ENCODE measurements around the gene MYH7B. TPM values are rescaled to one million over a fixed set of nuclear protein-coding genes. Genes with fewer than 3 reads are reported as not detected.

Gene MYH7B
- total and polyA plus RNA-seq, 2 experiments from 2014 or later, result 0.10 to 1.1 TPM

DNA sequence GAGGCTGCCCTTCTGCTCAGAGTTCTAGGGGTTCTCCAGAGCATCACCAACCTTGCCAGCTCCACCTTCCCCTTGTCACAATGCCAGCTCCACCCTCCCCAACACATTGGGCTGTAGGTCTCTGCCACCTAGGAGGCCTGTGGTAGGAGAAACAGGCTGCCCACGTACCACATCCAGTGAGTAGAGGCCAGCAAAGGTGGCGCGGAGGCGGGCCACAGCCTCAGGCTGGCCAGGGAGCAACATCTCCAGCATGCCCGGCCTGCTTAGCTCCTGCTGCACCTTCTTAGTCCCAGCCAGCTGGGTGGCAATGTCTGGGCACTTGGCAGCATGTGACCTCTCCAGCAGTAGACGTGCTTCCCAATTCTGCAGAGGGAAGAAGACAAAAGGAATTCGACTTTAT is 23.9 kb upstream of the MYH7B start (continued):
- TF ChIP-seq, protein P1, sequence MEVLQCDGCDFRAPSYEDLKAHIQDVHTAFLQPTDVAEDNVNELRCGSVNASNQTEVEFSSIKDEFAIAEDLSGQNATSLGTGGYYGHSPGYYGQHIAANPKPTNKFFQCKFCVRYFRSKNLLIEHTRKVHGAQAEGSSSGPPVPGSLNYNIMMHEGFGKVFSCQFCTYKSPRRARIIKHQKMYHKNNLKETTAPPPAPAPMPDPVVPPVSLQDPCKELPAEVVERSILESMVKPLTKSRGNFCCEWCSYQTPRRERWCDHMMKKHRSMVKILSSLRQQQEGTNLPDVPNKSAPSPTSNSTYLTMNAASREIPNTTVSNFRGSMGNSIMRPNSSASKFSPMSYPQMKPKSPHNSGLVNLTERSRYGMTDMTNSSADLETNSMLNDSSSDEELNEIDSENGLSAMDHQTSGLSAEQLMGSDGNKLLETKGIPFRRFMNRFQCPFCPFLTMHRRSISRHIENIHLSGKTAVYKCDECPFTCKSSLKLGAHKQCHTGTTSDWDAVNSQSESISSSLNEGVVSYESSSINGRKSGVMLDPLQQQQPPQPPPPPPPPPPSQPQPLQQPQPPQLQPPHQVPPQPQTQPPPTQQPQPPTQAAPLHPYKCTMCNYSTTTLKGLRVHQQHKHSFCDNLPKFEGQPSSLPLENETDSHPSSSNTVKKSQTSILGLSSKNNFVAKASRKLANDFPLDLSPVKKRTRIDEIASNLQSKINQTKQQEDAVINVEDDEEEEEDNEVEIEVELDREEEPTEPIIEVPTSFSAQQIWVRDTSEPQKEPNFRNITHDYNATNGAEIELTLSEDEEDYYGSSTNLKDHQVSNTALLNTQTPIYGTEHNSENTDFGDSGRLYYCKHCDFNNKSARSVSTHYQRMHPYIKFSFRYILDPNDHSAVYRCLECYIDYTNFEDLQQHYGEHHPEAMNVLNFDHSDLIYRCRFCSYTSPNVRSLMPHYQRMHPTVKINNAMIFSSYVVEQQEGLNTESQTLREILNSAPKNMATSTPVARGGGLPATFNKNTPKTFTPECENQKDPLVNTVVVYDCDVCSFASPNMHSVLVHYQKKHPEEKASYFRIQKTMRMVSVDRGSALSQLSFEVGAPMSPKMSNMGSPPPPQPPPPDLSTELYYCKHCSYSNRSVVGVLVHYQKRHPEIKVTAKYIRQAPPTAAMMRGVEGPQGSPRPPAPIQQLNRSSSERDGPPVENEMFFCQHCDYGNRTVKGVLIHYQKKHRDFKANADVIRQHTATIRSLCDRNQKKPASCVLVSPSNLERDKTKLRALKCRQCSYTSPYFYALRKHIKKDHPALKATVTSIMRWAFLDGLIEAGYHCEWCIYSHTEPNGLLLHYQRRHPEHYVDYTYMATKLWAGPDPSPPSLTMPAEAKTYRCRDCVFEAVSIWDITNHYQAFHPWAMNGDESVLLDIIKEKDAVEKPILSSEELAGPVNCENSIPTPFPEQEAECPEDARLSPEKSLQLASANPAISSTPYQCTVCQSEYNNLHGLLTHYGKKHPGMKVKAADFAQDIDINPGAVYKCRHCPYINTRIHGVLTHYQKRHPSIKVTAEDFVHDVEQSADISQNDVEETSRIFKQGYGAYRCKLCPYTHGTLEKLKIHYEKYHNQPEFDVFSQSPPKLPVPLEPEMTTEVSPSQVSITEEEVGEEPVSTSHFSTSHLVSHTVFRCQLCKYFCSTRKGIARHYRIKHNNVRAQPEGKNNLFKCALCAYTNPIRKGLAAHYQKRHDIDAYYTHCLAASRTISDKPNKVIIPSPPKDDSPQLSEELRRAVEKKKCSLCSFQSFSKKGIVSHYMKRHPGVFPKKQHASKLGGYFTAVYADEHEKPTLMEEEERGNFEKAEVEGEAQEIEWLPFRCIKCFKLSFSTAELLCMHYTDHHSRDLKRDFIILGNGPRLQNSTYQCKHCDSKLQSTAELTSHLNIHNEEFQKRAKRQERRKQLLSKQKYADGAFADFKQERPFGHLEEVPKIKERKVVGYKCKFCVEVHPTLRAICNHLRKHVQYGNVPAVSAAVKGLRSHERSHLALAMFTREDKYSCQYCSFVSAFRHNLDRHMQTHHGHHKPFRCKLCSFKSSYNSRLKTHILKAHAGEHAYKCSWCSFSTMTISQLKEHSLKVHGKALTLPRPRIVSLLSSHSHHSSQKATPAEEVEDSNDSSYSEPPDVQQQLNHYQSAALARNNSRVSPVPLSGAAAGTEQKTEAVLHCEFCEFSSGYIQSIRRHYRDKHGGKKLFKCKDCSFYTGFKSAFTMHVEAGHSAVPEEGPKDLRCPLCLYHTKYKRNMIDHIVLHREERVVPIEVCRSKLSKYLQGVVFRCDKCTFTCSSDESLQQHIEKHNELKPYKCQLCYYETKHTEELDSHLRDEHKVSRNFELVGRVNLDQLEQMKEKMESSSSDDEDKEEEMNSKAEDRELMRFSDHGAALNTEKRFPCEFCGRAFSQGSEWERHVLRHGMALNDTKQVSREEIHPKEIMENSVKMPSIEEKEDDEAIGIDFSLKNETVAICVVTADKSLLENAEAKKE (CRISPR knock-in tag; IDR thresholded peaks at IDR 0.05), result no peak
- TF ChIP-seq POLR2AphosphoS5 (IDR thresholded peaks at IDR 0.05; ENCODE audit: low read depth), result no peak

DNA sequence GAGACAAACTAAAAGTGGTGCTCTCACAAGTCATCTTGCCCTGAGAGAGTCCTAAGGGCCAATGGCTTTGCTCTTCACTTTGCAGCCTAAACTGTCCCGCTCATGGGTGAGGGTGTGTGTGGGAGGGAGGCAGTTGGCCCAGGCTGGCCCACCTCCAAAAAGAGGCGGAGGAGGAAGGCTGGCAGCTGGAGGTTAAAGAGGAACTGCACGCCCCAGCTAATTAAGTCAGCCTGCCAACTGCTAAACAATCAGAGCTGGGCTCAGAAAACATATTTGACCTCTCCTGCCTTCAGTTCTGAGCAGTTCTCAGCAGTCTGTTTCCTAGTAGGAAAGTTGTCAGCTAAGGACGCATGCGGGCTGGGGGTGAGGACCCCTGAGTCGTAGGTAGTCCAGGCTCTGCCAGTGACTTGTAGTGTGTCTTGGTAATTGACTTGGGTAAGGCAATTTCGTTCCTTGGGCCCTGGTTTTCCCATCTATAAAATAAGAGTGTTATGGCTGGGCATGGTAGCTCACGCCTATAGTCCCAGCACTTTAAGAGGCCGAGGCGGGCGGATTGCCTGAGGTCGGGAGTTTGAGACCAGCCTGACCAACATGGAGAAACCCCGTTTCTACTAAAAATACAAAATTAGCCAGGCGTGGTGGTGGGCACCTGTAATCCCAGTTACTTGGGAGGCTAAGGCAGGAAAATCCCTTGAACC is 17.1 kb upstream of the MYH7B start:
- Histone ChIP-seq H3K27ac (ENCODE audit: low read depth) (no peak overlapping the region), H3K79me2 (replicated peaks; ENCODE audit: insufficient read depth) (no peaks in the 10 kb centered on the region), H3K9me2 (ENCODE audit: insufficient read depth) (no peaks in the 10 kb centered on the region), H3K4me2 (no peak overlapping the region), H2AFZ (no peak overlapping the region), H3K27me3 (ENCODE audit: insufficient read depth) (no peaks in the 10 kb centered on the region), H4K20me1 (replicated peaks; ENCODE audit: insufficient read depth) (no peaks in the 10 kb centered on the region; the same call in 1 of the 2 replicates), H3K4me3 (no peak overlapping the region), H3K36me3 (ENCODE audit: insufficient read depth) (peaks cover 7% of the 10 kb centered on the region; the same call in 1 of the 2 replicates), H3F3A (replicated peaks; ENCODE audit: low read depth) (no peaks in the 10 kb centered on the region), H3K4me1 (ENCODE audit: insufficient read depth) (no peaks in the 10 kb centered on the region)
- Mint-ChIP-seq H3K27ac (no peak overlapping the region), H3K9me3 (no peaks in the 10 kb centered on the region), H3K27me3 (ENCODE audit: insufficient read depth, low read depth, poor library complexity) (no peaks in the 10 kb centered on the region), H3K4me1 (no peaks in the 10 kb centered on the region), H3K36me3 (ENCODE audit: low read depth) (peaks cover 22% of the 10 kb centered on the region), H3K4me3 (no peak overlapping the region)
- no peak for ATAC-seq
- DNase-seq (ENCODE audit: low spot score), result no peak
- TF ChIP-seq JUNB (IDR thresholded peaks at IDR 0.05; ENCODE audit: unreplicated experiment) (no peak), POLR2AphosphoS5 (IDR thresholded peaks at IDR 0.05; ENCODE audit: low read depth) (no peak), ZNF114 (CRISPR knock-in tag; IDR thresholded peaks at IDR 0.05) (no peak), NANOG (IDR thresholded peaks at IDR 0.05; ENCODE audit: borderline replicate concordance) (no peak), STAT1 (IDR thresholded peaks at IDR 0.05; ENCODE audit: unreplicated experiment) (no peak), EZH2 (IDR thresholded peaks at IDR 0.05; ENCODE audit: low read depth, unreplicated experiment) (no peak), CREB1 (CRISPR knock-in tag; IDR thresholded peaks at IDR 0.05; ENCODE audit: low read depth) (no peak)
- TF ChIP-seq, protein P2, sequence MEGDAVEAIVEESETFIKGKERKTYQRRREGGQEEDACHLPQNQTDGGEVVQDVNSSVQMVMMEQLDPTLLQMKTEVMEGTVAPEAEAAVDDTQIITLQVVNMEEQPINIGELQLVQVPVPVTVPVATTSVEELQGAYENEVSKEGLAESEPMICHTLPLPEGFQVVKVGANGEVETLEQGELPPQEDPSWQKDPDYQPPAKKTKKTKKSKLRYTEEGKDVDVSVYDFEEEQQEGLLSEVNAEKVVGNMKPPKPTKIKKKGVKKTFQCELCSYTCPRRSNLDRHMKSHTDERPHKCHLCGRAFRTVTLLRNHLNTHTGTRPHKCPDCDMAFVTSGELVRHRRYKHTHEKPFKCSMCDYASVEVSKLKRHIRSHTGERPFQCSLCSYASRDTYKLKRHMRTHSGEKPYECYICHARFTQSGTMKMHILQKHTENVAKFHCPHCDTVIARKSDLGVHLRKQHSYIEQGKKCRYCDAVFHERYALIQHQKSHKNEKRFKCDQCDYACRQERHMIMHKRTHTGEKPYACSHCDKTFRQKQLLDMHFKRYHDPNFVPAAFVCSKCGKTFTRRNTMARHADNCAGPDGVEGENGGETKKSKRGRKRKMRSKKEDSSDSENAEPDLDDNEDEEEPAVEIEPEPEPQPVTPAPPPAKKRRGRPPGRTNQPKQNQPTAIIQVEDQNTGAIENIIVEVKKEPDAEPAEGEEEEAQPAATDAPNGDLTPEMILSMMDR (conservative IDR thresholded peaks at IDR 0.05; ENCODE audit: low read depth in 2 of 2), result no peak
- TF ChIP-seq, protein P3, sequence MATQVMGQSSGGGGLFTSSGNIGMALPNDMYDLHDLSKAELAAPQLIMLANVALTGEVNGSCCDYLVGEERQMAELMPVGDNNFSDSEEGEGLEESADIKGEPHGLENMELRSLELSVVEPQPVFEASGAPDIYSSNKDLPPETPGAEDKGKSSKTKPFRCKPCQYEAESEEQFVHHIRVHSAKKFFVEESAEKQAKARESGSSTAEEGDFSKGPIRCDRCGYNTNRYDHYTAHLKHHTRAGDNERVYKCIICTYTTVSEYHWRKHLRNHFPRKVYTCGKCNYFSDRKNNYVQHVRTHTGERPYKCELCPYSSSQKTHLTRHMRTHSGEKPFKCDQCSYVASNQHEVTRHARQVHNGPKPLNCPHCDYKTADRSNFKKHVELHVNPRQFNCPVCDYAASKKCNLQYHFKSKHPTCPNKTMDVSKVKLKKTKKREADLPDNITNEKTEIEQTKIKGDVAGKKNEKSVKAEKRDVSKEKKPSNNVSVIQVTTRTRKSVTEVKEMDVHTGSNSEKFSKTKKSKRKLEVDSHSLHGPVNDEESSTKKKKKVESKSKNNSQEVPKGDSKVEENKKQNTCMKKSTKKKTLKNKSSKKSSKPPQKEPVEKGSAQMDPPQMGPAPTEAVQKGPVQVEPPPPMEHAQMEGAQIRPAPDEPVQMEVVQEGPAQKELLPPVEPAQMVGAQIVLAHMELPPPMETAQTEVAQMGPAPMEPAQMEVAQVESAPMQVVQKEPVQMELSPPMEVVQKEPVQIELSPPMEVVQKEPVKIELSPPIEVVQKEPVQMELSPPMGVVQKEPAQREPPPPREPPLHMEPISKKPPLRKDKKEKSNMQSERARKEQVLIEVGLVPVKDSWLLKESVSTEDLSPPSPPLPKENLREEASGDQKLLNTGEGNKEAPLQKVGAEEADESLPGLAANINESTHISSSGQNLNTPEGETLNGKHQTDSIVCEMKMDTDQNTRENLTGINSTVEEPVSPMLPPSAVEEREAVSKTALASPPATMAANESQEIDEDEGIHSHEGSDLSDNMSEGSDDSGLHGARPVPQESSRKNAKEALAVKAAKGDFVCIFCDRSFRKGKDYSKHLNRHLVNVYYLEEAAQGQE (IDR thresholded peaks at IDR 0.05; ENCODE audit: unreplicated experiment), result no peak

Measured in GM23338 (cell line).